ENCODE data around the gene TNS1.
A peak's percentile ranks its signal among the peaks of the same experiment; 100 is the strongest.

The TNS1 gene

DNA sequence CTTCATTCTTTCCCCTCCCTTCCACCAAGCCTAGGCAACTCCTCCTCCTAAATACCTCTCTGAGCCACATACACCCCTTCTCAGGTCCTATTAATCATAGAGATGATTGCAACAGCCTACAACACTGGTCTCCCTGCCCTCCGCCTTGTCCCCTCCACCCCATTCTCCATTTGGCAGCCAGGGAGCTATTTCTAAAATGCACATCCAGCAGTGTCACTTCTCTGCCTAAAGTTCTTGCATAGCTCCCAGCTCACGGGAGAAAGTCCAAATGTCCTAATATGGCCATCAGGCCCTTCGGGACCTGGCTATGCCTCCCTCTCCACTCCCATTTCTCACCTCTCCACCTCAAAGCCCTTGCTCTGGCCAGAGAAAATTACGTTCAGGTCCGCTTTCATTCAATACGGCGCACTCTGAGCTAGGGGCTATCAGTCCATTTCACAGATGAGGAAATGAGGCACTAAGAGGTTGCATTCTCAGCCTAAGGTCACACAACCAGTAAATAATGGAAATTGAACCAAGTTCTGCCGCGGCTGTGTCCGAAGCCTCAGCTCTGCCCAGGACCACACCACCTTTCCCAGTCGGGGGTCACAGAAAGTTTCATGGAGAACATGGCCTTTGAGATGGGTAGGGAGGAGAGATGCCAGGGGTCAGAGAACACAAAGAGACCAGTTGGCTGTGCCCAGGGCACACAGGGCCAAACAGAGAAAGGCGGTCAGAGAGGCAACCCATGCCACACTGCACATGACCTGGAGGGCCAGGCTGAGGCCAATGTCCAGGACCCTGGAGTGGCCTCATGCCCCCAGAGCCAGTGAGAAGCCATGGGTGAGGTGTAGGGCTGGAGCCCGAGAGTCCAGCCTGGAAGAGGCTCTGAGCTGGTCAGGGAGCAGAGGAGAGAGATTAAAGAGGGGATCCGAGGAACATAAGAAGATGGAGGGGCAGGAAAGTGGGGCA is 72.8 kb downstream of the TNS1 start:
- no peak for DNase-seq (ENCODE audit: low read depth)

DNA sequence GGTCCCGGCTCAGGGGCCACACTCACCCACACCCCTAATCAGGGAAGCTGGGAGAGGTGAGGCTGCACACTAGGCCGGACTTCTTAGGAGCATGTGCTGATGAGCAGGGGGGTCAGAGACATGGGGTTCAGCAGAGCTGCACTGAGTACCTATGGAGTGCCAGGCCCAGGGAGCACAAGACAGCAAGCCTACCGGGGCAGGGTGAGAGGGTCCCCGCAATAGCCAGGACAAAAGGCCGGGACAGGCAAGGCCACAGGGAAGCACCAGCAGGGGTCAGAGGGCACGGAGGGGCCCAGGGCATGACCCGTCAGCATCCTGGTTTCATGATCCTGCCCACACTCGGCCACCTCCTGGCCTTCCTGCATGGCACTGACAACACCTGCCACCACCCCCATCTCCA is 73.5 kb downstream of the TNS1 start:
- no peak for DNase-seq (ENCODE audit: low read depth)

DNA sequence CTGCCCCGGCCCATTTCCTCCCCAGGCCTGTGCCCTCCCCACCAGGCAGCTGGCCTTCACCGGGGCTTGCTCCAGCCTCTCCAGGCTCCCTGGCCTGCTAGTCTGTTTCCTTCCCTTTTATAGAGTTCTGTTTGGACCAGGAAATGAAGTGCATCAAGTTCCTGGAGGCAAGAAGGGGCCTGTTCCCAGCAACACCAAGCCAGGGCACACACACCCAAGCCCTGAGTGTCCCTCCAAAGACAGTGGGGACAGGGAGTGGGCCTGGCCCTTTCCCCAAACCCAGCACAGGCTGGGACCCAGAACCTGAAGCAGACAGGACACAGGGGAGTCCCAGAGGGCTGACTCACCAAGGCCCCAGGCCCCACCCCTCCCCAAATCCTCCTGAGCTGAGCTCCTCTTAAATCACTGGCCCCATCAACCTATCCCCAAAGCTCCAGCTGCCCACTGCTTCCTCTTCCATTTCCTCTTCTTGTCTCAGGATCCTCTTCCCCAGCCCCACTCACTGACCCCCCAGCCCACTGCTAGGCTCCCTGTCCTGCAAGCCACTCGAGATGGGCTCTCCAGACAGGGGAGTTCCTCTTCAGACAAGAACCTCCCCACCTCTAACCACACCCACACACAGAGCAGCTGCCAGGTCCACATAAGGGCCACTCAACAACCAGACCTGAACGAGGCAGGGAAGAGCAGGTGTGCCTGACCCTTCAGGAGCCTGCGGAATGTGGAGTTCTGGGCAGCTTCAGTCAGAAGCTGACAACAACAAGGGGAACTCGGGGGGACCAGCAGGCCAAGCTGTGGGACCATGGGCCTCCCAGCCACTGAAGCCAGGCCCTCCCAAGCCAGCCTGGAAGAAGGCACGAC is 74.2 kb downstream of the TNS1 start:
- peak; percentile 77 for DNase-seq (ENCODE audit: low read depth)

DNA sequence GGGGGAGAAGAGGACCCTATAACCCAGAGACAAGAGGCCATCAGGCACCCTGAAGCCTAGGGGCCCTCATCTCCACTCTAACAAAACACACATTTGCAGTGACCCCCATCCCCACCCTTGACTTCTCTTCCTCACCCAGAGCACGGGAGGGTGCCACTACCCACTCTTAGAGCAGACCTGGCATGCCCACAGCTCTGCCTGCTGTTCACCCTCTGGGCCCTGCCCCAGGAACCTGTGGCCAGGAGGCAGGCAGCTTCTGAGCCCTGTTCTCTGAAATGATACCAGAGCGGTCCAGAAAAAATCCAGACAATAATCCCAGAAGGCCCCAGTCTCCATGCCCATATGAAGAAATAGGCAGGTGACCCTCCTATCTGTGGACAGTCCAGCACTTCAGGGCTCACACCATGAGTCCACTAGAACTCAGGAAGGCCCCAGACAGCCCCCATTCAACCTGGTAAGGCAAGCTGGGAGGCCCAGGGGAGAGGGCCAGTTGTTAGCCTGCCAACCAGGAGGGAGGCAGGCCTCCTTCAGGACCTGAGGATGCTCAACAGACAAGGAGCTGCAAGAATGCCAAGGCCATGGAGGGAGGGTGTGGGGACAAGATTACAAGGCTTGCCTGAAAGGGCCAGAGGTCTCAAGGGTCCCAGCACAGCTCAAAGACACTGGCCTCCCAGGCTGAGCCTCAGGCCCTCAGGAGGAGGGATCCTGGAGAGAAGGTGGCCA is 75.0 kb downstream of the TNS1 start:
- DNase-seq (ENCODE audit: low read depth), result no peak

DNA sequence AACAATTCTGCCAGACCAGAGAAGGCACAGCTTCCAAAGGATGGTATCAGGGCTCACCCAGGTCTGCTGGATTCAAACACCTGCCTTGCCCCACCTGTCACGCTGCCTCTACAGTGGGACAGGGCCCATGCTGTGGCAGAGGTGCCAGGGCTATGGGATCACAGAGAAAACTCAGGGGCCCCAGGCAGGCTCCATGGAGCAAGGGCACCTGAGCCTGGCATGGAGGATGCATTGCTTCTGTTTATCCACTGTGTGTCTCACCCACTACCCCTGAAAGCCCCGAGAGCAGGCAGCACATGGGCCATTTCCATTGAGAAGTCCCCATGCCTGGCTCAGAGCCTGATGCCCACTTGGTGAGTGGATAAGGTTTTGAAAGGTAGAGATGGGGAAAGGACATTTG is 76.0 kb downstream of the TNS1 start:
- DNase-seq (ENCODE audit: low read depth), result no peak

DNA sequence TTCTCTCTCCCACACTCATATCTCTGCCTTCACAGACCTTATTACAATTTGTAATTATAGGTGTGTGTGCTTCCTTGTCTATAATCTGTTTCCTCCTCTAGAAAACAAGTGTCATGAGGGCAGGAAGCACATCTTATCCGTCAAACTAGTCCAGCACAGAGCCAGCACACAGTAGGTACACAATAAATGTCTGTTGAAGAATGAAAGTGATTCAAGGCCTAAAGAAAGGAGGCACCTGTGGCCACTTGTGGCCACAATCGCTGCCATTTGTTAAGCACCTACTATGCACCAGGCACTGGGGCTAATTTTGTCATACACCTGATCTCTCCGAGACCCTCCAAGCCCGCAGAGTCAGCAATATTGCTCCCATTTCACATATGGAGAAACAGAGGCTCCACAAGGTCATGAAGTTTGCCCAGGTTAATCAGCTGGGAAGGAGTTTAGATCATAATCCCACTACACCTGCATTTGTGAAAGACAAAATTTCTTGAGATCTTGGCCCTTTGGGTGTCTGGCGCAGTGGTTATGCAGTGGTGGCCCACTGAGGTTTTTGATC is 78.4 kb downstream of the TNS1 start:
- no peak for DNase-seq (ENCODE audit: low read depth)

DNA sequence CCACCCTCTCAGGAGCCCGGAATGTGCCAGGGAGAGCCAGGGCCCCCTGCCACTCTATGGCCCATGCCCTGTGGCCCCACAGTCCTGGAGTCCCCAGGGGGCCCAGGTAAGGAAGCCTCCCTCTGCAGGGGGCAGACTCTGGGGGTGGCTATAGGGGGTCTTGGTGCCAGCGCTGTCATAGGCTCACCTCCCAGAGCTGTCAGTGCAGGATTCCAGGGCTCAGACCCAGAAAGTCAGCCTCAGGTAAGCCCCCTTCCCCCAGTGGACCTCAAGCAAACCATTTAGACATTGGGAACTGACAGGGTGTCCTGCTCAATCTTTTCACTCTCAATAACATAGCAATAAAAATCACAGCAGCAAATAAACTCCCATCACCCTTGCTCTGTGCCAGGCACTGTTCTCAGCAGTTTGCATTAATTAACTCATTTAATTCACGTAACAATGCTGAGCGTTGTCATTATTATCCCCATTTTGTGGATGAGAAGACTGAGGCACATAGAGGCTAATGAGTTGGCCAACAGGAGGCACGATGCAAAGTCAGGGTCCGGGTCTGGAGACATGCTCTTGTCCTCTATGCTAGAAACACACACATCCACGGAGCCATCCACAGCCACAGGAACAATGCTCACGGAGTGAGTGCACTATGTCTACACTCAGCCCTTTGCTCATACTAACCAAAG is 79.6 kb downstream of the TNS1 start:
- DNase-seq (ENCODE audit: low read depth), result no peak

DNA sequence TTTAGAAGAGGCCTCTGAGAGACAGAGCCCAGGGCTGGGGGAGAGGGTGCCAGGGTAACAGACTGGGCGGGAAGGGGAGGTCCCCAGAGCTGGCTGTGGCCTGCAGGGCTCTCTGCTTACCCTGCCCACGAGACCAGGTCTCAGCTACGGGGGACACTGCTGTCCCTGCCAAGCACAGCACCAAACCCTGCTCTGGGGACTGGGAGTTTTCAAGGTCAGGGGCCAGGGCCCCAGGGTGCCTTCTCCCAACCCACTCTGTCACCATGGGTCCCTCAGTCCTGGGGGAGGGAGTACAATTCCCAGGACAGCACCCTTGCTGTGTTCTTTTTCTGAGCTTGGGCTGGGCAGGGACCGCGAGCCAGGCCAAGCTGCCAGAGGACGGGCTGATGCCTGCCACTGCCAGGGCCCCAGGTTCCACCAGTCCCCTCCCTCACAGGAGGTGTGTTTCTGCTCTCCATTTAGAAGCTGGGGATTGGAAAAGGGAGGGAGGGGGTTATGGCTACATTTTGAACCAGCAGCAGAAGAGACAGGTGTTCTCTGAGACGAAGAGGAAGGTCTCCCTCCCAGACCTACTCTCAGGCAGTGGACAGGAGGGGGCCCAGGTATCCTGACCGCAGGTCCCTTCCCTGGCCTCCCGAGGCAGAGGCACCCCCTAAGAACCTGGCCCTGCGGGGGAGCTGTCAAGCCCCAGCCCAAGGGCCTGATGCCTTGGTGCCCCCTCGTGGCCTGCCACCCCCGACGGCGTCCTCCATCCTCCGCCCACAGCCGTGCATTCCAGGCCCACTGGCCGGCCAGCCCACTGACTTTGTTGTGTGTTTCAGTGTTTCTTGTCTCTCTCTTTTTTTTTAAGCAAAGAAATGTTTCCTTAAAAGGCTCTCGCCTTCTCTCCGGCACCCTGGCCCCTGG is 80.4 kb downstream of the TNS1 start:
- DNase-seq (ENCODE audit: low read depth), result no peak

DNA sequence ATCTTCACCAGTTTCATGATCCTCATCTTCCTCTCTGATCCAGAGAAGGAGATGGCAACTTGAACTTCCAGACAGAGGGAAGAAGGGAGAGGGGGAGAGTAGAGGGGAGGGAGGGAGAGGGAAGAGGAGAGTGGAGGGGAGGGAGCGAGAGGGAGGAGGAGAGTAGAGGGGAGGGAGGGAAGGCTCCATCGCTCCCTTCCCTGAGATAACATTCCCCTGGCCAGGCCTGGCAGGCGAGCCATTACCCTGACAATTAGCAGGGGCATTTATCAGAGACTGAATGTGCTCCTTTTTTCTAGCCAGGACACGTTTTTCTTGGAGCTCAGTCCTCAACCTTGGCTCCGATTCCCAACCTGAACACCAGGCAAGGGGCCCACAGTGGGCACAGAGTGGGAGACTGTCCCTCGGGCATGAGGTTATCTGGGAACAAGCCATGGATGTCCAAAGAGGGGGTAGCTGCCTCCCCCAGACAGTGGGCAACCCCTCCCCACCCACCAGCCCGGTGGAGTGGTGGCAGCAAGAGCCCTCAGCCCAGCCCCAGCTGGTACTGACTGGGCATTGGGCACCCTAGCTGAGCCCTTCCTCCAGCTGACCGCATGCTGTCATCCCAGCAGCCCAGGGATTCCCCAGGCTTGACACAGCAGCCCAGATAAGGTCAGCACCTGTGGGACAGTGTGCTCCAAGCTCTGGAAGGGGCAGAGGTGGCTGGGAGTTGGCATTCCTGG is 81.8 kb downstream of the TNS1 start:
- no peak for DNase-seq (ENCODE audit: low read depth)

DNA sequence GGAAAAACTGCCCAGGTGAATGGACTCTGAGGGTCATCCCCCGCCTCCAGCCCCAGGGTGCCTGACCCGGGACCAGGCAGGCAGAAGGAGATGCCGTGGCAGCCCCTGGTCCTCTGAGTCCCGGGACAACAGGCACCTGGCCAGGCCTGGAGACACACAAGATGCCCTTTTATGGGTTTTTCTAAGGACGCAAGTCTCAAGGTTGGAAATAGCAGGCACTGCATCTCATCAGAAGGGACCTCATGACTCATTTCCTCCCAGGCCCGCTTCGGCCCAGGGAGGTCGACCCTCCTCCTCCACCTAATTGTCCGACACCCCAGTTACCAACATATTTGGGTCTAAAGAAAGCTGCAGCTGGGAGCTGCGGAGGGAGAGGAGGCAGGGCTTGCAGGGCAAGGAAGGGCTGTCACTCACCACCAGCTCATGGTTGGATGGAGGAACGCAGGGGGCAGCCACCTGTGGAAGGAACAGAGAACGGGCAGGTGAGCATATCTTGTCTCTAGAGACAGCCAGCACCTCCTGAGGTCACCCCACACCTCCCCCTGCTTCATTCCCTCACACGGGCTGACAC is 82.9 kb downstream of the TNS1 start:
- DNase-seq (ENCODE audit: low read depth), result no peak

DNA sequence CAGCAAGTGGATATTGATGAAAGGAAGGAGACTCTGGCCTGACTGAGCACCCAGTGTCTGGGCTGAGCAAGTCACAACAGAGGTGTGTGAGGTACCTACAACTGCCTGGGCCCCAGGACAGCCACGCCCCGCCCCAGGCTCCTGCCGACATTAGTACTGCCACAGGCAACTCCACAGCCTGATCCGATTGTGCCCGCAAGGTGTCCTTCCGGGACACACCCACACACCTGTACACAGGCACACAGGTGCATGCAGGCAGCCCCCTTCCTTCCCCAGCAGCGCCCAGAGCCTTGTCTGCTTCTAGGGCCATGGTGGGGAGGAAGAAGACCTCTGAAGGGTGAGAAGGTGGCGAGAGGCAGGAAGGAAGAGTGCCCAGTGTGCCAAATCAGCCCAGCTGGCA is 83.6 kb downstream of the TNS1 start:
- no peak for DNase-seq (ENCODE audit: low read depth)

DNA sequence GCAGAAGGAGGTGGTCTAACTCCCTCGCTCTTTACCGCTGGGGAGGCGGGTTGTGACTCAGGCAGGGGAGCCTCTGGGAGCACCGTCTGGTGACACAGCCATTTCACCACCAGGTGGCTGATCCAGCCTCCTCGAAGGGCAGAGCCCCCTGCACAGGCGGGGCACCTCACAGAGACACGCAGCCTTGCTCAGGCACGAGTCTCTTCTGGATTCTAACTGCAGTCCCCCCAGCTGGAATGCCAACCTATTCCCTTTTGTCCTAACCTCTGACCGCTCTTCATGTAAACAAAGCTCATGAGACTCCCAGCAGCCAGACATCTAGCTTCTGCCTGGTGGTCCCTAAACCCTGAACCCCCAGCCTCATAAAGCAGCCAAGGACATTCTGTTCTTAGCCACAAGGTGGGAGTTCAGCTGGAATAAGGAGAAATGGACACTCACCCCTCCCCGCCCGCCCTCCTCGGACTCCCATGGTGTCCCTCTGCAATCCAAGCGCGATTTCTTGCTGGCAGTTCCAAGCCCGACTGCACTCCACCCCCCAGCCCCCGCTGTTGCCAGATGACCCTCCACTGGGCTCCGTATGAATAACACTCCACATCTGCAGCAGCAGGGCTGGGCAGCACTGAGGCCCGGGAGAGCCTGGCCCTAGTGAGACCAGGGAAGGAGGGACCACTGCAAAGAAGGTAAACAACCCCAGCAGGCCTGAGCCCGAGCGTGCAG is 84.3 kb downstream of the TNS1 start:
- DNase-seq (ENCODE audit: low read depth), result no peak

DNA sequence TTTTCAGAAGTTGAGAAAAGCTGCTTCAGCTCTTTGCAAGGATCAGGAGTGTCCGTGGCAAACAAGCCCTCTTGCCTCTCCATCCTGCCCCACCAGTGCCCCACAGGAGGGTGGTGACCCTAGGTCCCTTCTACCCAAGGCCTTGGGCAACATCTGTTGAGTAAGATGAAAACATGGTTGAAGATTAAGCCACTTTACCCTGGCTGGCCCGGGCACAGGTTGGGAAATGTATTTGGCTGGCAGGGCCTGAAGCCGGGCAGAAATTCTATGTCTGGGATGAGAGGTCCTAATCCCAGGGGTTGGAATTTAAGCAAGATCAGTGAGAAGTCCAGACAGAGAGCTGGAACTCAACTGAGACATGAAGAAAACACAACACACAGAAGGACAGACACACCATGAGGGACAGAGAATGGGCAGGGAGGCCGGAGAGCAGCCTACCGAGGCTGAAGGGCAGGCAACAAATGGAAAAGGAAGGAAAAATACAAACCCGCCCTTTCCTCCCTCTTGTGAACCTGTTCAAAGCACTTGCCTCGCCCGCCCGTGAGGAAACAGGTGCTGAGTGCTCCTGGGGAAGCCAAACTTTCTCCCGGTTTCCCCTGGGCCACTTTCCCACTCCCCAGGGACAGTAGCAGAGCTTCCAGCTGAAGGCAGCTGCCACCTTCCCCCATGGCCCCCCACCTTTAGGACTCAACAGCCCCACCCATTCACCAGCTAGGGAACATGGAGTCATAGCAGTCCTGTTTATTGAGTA is 86.1 kb downstream of the TNS1 start:
- no peak for DNase-seq (ENCODE audit: low read depth)

DNA sequence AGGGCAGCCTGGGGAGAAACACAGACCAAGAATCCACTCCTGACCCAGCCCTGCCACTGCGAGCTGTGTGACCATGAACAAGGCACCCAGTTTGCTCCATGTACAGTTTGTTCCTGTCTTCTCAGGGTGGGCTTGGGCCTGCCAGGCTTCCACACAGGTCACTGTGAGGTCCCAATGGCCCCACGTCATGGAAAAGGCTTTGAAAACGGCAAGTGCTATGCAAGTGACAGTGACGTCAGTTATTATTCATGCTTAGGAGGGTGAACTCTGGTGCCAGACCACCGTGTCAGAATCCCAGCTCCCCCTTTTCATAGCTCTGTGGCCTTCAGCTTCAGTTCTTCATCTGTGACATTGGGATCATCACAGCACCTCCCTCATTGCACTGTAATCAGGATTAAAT is 87.1 kb downstream of the TNS1 start:
- no peak for DNase-seq (ENCODE audit: low read depth)

DNA sequence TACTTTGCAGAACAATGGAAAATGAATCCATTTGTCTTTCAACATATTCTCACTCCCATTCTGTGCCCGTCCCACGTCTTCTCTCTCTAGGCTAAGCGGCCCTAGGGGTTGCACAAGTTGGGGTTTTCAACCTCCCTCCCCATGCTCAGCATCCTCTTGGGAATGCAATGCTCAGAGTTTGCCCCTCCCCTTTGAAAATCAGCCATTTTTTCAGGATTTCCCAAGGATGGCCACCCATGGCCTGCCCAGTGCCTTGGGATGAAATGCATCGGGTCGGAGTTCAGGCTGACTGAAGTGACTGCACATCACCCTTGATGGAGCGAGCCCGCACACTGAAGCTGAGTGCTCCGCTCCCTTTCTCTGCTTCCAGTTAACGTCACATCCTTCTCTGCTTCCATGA is 87.9 kb downstream of the TNS1 start:
- no peak for DNase-seq (ENCODE audit: low read depth)

DNA sequence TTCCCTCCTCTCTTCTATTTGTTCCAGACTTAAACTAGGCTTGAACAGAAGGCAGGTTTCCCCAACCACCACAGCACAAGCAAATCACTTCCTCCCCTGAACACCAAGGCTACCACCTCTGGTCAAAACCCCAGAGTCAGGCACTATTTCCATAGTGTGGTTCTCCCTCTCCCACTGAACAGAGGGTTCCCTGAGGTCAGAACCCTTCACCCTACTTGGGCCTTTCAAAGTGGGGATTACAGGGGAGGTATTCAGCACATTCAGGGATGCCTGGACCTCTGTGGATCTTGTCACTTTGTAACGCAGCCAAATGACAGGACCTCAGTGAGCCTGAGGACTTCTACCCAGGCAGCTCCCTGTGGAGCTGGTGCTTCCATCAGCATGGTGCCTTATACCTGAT is 88.7 kb downstream of the TNS1 start:
- DNase-seq (ENCODE audit: low read depth), result no peak

DNA sequence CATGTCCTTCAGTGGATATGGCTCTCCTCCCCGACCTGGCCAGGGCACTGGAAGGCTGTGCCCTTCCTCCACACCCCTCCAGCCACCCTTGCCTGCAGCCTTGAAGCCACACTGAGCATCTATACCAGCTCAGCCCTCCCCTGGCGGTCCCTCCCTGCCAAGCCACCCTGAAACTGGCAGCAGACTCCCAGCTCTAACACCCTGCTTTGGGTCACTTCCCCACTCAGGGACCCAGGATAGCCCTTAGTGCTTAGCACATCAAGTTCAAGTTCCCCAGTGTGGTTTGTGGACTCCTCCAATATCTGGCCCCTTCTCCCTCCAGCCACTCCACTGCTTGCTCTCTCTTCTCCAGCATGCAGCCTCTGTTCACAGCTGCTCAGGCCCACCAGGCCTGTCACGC is 89.4 kb downstream of the TNS1 start:
- no peak for DNase-seq (ENCODE audit: low read depth)
